ENCODE measurements around the gene BLTP2. TPM values are rescaled to one million over a fixed set of nuclear protein-coding genes. Genes with fewer than 3 reads are reported as not detected.

Gene BLTP2
- total RNA-seq, result 163 and 173 TPM in 2 replicates

GRCh38 chr17:28644787-28645575, at the start of gene BLTP2:
TSS of gene BLTP2 (minus strand) at chr17:28645158. CDS start at chr17:28645056, 102 bp downstream.

GRCh38 chr17:28661635-28662526, 16.9 kb upstream of the BLTP2 start, which contains the start of the genes SDF2 and SUPT6H:
TSS of gene SDF2 (minus strand) at chr17:28661906. CDS start at chr17:28661876, 30 bp downstream.
TSS of gene SUPT6H (plus strand) at chr17:28662205. CDS start at chr17:28673402, 11,197 bp downstream.

GRCh38 chr17:28613931-28614381, 31.0 kb downstream of the BLTP2 start, which contains the start of gene RSKR:
TSS of gene RSKR (minus strand) at chr17:28614185. CDS start at chr17:28614161, 24 bp downstream.

GRCh38 chr17:28598799-28599310, 46.1 kb downstream of the BLTP2 start, which contains the start of gene SPAG5:
TSS of gene SPAG5 (minus strand) at chr17:28599025. CDS start at chr17:28598946, 79 bp downstream.

Other genes with a start within 250 kb of the BLTP2 start
- gene SLC46A1, start 238.9 kb downstream of the BLTP2 start, total RNA-seq, result 6.8 and 7.1 TPM in 2 replicates
- gene SLC13A2, start 171.5 kb downstream of the BLTP2 start, total RNA-seq, result not detected in 2 replicates
- gene FOXN1, start 138.8 kb downstream of the BLTP2 start, total RNA-seq, result not detected in 2 replicates
- 20.4 and 22.0 TPM in 2 replicates for gene UNC119, start 92.5 kb downstream of the BLTP2 start, total RNA-seq
- 60.2 and 61.0 TPM in 2 replicates for gene PIGS, start 73.6 kb downstream of the BLTP2 start, total RNA-seq
- 56.8 and 65.1 TPM in 2 replicates for gene ALDOC, start 68.3 kb downstream of the BLTP2 start, total RNA-seq
- gene SPAG5, start 46.1 kb downstream of the BLTP2 start, total RNA-seq, result 5.4 and 6.2 TPM in 2 replicates
- gene RSKR, start 31.0 kb downstream of the BLTP2 start, total RNA-seq, result 2.1 and 4.7 TPM in 2 replicates
- 35.2 and 39.1 TPM in 2 replicates for gene SDF2, start 16.7 kb upstream of the BLTP2 start, total RNA-seq
- gene SUPT6H, start 17.0 kb upstream of the BLTP2 start, total RNA-seq, result 58.0 and 67.8 TPM in 2 replicates
- 0.65 and 1.9 TPM in 2 replicates for gene PROCA1, start 66.7 kb upstream of the BLTP2 start, total RNA-seq
- gene RAB34, start 72.7 kb upstream of the BLTP2 start, total RNA-seq, result 186 and 192 TPM in 2 replicates
- 245 and 263 TPM in 2 replicates for gene RPL23A, start 74.8 kb upstream of the BLTP2 start, total RNA-seq
- gene TLCD1, start 81.1 kb upstream of the BLTP2 start, total RNA-seq, result 3.9 and 4.9 TPM in 2 replicates
- 5.2 TPM in 2 replicates for gene NEK8, start 83.6 kb upstream of the BLTP2 start, total RNA-seq
- 36.6 and 39.3 TPM in 2 replicates for gene TRAF4, start 98.9 kb upstream of the BLTP2 start, total RNA-seq
- 6.8 and 7.3 TPM in 2 replicates for gene FAM222B, start 197.6 kb upstream of the BLTP2 start, total RNA-seq
- gene ERAL1, start 209.9 kb upstream of the BLTP2 start, total RNA-seq, result 41.9 and 45.8 TPM in 2 replicates